ENCODE results near the gene IMMP2L. TPM values are rescaled to one million over a fixed set of nuclear protein-coding genes. Genes with fewer than 3 reads are reported as not detected.
A peak's percentile ranks its signal among the peaks of the same experiment; 100 is the strongest.

Gene IMMP2L
- total and polyA plus RNA-seq, 8 donors: 2.5 to 40.8 (median 20.0) TPM; not detected in 1

DNA sequence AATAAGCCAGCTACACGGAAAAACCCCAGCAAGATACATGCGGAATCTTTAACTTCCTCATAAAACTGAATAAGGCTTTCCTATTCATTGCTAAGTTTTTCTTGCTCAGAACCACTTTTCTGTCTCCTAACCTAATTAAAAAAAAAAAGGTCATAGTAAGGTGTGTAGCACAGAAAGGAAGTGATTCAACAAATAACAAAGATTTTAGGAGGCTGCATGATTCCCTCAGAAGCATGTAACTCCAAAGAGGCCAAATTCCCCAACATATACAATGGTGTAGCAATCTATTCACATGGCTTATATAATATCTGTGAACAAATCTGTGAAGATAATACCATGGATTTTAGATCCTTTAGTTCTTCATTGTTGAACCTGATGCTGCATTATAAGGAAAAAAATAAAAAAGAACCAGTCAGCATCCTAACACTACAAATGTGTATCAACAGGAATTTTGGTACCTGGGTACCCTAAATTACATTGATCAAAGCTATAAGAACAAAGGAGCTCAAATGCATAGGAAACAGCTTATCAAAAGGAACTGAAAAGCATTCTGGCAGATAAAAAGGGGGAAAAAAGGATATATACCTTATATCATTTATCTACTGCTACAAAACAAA, 63.8 kb downstream of the IMMP2L start:
- TF ChIP-seq, protein P1, sequence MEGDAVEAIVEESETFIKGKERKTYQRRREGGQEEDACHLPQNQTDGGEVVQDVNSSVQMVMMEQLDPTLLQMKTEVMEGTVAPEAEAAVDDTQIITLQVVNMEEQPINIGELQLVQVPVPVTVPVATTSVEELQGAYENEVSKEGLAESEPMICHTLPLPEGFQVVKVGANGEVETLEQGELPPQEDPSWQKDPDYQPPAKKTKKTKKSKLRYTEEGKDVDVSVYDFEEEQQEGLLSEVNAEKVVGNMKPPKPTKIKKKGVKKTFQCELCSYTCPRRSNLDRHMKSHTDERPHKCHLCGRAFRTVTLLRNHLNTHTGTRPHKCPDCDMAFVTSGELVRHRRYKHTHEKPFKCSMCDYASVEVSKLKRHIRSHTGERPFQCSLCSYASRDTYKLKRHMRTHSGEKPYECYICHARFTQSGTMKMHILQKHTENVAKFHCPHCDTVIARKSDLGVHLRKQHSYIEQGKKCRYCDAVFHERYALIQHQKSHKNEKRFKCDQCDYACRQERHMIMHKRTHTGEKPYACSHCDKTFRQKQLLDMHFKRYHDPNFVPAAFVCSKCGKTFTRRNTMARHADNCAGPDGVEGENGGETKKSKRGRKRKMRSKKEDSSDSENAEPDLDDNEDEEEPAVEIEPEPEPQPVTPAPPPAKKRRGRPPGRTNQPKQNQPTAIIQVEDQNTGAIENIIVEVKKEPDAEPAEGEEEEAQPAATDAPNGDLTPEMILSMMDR (IDR thresholded peaks at IDR 0.05): no peak
- H3K4me1 ChIP-seq: peaks cover 0 to 12% (median 0%) of the 10 kb centered on the region in 4 donors
- H3K36me3 ChIP-seq: no peaks in the 10 kb centered on the region
- no peak for DNase-seq
- H3K4me3 ChIP-seq: no peak overlapping the region
- H3K27me3 ChIP-seq: no peaks in the 10 kb centered on the region
- intact Hi-C loops (cut with DNase I; ENCODE audit: low total_unique reads): no loop called here
- H3K9me3 ChIP-seq: peaks cover 0 to 10% (median 4%) of the 10 kb centered on the region in 4 donors
- WGBS, 5 donors: 78 to 94% (median 92%) methylated on average over 2 of the region's 2 CpGs
- H3K27ac ChIP-seq: no peak overlapping the region

DNA sequence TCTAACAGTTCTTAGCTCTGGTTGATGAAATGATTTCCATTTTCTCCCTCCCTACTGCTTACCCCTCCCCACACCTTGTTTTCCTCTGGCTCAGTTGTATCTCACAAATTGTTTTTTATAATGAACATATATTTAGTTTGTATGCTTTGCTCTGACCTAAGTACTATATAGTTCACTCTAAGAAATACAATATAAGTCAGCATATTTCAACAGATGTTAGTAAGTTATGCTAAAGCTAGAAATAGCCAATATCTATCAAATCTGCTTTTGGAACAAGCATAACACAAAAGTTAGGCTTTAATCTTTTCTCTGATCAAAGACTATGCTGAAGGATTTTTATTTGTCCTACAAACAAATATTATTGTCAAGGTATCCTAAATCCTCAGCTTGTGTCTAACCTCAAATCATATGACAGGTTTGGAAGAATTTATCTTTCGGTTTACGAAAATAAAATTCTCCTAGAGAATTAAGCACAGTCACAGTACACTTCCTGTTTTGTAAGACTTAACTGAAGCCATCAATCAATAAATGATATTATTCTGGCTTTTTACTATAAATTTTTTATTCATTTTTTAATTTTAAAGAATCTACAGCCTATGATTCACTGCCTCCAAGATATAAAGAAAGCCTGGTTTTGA, 67.0 kb downstream of the IMMP2L start:
- 81 to 96% (median 94%) methylated on average over 2 of the region's 2 CpGs for WGBS, 5 donors
- Histone ChIP-seq H3K4me3 (no peak overlapping the region), H3K36me3 (no peaks in the 10 kb centered on the region), H3K4me1 (peaks cover 0 to 12% (median 0%) of the 10 kb centered on the region in 4 donors), H3K27ac (no peak overlapping the region), H3K27me3 (no peaks in the 10 kb centered on the region), H3K9me3 (peaks cover 0 to 8% (median 2%) of the 10 kb centered on the region in 4 donors)
- TF ChIP-seq POLR2A (IDR thresholded peaks at IDR 0.05) (no peak), POLR2AphosphoS5 (IDR thresholded peaks at IDR 0.05) (no peak), EP300 (IDR thresholded peaks at IDR 0.05) (no peak)
- TF ChIP-seq, protein P1 (IDR thresholded peaks at IDR 0.05): no peak
- DNase-seq: no peak
- intact Hi-C loops (cut with DNase I; ENCODE audit: low total_unique reads): no loop called here

DNA sequence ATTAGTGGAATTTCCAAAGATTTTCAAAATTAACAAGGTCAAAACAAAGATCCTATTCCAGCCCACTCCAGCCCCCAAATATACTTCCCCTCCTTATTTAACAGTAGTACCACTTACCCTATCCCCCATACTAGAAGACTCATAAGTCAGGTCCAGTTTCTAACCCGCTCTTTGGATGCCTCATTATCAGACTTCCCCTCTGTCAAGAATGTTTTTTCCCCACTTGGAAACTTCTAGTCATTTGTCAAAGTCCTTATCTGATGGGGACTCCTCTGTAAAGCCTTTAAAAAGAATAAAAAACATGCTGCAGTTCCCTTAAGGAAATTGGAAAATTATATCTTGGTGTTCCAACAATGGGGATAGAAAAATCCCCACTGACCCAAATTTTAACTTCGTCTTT, 70.1 kb downstream of the IMMP2L start:
- TF ChIP-seq POLR2A (IDR thresholded peaks at IDR 0.05) (no peak), POLR2AphosphoS5 (IDR thresholded peaks at IDR 0.05) (no peak), EP300 (IDR thresholded peaks at IDR 0.05) (no peak)
- TF ChIP-seq, protein P1 (IDR thresholded peaks at IDR 0.05): no peak
- no peak for DNase-seq
- Histone ChIP-seq H3K4me3 (no peak overlapping the region), H3K36me3 (no peaks in the 10 kb centered on the region), H3K4me1 (peaks cover 0 to 4% (median 0%) of the 10 kb centered on the region in 4 donors), H3K27me3 (no peaks in the 10 kb centered on the region), H3K27ac (no peak overlapping the region), H3K9me3 (no peaks in the 10 kb centered on the region)
- WGBS, 5 donors: 88 to 90% (median 89%) methylated on average over 2 of the region's 2 CpGs
- intact Hi-C loops (cut with DNase I; ENCODE audit: low total_unique reads): no loop called here

DNA sequence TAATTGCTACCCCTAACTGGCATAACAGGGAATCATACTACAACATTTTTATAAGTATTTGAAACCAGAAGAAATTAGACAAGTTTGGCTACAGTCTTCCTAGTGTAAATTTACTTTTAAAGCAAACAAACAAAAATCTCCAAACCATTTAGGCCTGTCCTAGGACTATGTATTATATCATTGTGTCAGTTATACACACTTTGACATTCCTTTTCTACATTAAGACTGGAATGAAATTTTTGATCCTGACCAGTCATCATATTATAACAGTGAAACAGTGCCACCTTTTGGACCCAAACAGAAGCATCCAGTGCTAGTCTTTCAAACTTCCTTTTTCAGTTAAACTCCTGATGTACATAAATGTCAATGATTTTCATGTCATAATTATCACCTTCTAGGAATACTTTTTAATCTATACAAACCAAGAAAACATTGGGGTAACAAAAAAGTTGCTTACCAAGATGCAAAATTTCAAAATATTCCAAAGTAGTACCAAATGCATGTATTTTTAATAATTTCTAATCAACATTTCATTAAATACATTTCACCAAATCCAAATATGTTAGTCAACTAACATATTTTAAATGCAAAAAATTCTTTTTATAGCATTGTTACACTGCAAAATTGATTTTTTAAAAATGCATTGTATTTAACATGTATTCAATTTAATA, 75.7 kb downstream of the IMMP2L start:
- Histone ChIP-seq H3K27me3 (no peaks in the 10 kb centered on the region), H3K27ac (no peak overlapping the region), H3K4me3 (no peak overlapping the region), H3K9me3 (no peaks in the 10 kb centered on the region), H3K4me1 (peaks cover 0 to 4% (median 0%) of the 10 kb centered on the region in 4 donors), H3K36me3 (no peaks in the 10 kb centered on the region)
- DNase-seq: peak in 1 of 2 donors; percentile 79
- intact Hi-C loops (cut with DNase I; ENCODE audit: low total_unique reads): no loop called here
- TF ChIP-seq POLR2AphosphoS5 (IDR thresholded peaks at IDR 0.05): no peak
- TF ChIP-seq, protein P1 (IDR thresholded peaks at IDR 0.05): peak in 5 of 7 experiments; percentile 25 to 61 (median 45)
